ENCODE results near the gene EXOC1. TPM values are rescaled to one million over a fixed set of nuclear protein-coding genes. Genes with fewer than 3 reads are reported as not detected.

EXOC1 gene
- total RNA-seq, 1 experiment from 2014 or later = 21.2 TPM

GRCh38 chr4:55854129-55854528 lies 681 bp downstream of the EXOC1 start:
- Histone ChIP-seq H3K18ac (ENCODE audit: insufficient read length, low read depth, low read length) (no peak overlapping the region), H3K4me2 (ENCODE audit: insufficient read depth, insufficient read length, low read length) (peak overlapping the region; percentile 79), H2AK5ac (ENCODE audit: insufficient read length, low read length) (no peak overlapping the region), H3K4ac (ENCODE audit: low read depth, low read length) (no peak overlapping the region), H3T11ph (ENCODE audit: low read length) (no peak overlapping the region), H3K79me1 (ENCODE audit: insufficient read depth, low read depth, low read length, poor library complexity, severe bottlenecking) (no peaks in the 10 kb centered on the region), H3K4me1 (ENCODE audit: insufficient read depth, low read length) (no peaks in the 10 kb centered on the region), H3K79me2 (ENCODE audit: insufficient read depth, low read length) (0 out of 2 replicates have a peak, but pooled peaks cover 2% of the 10 kb centered on the region), H4K8ac (replicated peaks; ENCODE audit: insufficient read length, low read depth, low read length) (no peak overlapping the region), H2BK15ac (ENCODE audit: low read depth, low read length) (no peak overlapping the region), H4K91ac (ENCODE audit: insufficient read length, low read depth, low read length) (no peak overlapping the region), H3K23ac (ENCODE audit: insufficient read length, low read depth, low read length) (no peak overlapping the region), H3K9me3 (ENCODE audit: control insufficient read depth, low read depth, low read length) (no peaks in the 10 kb centered on the region), H4K5ac (ENCODE audit: insufficient read length, low read depth, low read length) (no peak overlapping the region), H3K56ac (ENCODE audit: insufficient read length, low read depth, low read length) (no peak overlapping the region), H3K14ac (ENCODE audit: insufficient read depth, low read length) (no peak overlapping the region), H2BK20ac (ENCODE audit: low read depth, low read length, poor library complexity, severe bottlenecking) (no peak overlapping the region), H3K27ac (ENCODE audit: insufficient read length, low read depth, low read length) (no peak overlapping the region), H3K23me2 (ENCODE audit: insufficient read length, low read depth, low read length, poor library complexity, severe bottlenecking) (no peaks in the 10 kb centered on the region), H2BK120ac (ENCODE audit: low read depth, low read length, poor library complexity, severe bottlenecking) (no peak overlapping the region), H2AFZ (ENCODE audit: low read length) (no peak overlapping the region), H3K27me3 (ENCODE audit: insufficient read depth, low read length) (no peaks in the 10 kb centered on the region), H2BK12ac (ENCODE audit: insufficient read length, low read depth, low read length) (no peak overlapping the region), H4K20me1 (ENCODE audit: control insufficient read depth, insufficient read depth, insufficient read length) (no peaks in the 10 kb centered on the region), H3K9ac (ENCODE audit: extremely low read depth, insufficient read length, low read length) (peak overlapping the region; percentile 76), H2BK5ac (ENCODE audit: insufficient read length, low read length) (no peak overlapping the region)
- Mint-ChIP-seq H3K27ac (peak overlapping the region in 2 of 3 experiments; percentile 47 to 81; a peak in 1 of 7 replicates), H3K9me3 (no peaks in the 10 kb centered on the region), H3K4me1 (peaks cover 14% of the 10 kb centered on the region in 2 experiments), H3K4me3 (no peak overlapping the region), H3K27me3 (ENCODE audit: low read depth) (peaks cover 24% of the 10 kb centered on the region), H3K36me3 (ENCODE audit: insufficient read depth in 1 of 3, low read depth in 3 of 3) (no peaks in the 10 kb centered on the region; a peak in 2 of 7 replicates)
- no CpG with 5 or more reads among the region's 7 CpGs for WGBS (ENCODE audit: extremely low coverage, insufficient read length, low lambda C conversion rate)
- no peak for DNase-seq
- TF ChIP-seq, protein P1, sequence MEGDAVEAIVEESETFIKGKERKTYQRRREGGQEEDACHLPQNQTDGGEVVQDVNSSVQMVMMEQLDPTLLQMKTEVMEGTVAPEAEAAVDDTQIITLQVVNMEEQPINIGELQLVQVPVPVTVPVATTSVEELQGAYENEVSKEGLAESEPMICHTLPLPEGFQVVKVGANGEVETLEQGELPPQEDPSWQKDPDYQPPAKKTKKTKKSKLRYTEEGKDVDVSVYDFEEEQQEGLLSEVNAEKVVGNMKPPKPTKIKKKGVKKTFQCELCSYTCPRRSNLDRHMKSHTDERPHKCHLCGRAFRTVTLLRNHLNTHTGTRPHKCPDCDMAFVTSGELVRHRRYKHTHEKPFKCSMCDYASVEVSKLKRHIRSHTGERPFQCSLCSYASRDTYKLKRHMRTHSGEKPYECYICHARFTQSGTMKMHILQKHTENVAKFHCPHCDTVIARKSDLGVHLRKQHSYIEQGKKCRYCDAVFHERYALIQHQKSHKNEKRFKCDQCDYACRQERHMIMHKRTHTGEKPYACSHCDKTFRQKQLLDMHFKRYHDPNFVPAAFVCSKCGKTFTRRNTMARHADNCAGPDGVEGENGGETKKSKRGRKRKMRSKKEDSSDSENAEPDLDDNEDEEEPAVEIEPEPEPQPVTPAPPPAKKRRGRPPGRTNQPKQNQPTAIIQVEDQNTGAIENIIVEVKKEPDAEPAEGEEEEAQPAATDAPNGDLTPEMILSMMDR (conservative IDR thresholded peaks at IDR 0.05) = no peak
